ENCODE data around the gene OR9Q1.

OR9Q1 gene

DNA sequence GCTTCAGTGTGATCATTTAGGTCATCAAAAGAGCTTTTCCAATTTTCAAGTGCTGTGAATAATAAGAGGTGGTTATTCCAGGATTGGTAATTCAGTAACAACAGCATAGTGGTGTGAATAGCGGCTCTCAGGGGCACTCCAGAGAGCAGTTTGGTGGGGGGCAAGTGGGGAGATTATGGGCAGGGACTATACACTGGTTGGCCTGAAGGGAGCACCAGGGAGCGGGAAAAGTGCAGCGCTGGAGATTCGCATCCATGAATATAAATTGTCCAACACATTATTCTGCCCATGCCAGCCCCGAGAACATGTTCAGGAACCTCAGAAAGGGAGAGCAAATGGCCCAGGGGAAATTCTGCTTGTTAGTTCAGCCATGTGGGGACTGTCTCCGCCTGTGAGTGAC lies 45.0 kb downstream of the OR9Q1 start:
- DNase-seq (ENCODE audit: extremely low spot score) = no peak
- ChIA-PET CTCF (no interaction called here), POLR2A (no interaction called here)
- no peak for TF ChIP-seq FOXK2 (IDR thresholded peaks at IDR 0.05)
- TF ChIP-seq ARNT (IDR thresholded peaks at IDR 0.05) = no peak
- no peak for TF ChIP-seq SUZ12 (IDR thresholded peaks at IDR 0.05)
- TF ChIP-seq CTBP1 (IDR thresholded peaks at IDR 0.05; ENCODE audit: borderline replicate concordance) = no peak
- TF ChIP-seq L3MBTL2 (conservative IDR thresholded peaks at IDR 0.05) = no peak
- no peak for TF ChIP-seq ZNF384 (IDR thresholded peaks at IDR 0.05)
- TF ChIP-seq FOXM1 (IDR thresholded peaks at IDR 0.05; ENCODE audit: borderline replicate concordance) = no peak
- TF ChIP-seq NFRKB (IDR thresholded peaks at IDR 0.05) = no peak

DNA sequence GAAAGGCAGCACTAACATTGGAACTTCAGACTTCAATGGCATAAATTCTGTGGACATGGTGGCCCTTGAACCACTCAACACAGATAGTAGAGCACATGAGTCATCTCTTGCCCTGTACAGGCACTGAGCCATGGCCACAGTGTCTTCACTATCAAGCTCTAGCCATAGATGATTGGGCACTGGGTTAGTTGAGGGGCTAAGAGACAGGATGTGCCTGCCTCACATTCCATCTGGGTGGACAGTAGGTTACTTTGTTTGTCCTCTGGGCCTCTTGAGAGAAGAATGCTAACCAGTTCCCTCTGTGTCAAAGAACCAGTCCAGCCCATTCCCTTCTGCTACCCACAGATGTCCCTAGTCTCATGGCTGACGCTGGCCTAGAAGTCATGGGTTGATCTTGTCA lies 46.9 kb downstream of the OR9Q1 start:
- POLR2A ChIA-PET = no interaction called here
- CTCF ChIA-PET = no interaction called here

DNA sequence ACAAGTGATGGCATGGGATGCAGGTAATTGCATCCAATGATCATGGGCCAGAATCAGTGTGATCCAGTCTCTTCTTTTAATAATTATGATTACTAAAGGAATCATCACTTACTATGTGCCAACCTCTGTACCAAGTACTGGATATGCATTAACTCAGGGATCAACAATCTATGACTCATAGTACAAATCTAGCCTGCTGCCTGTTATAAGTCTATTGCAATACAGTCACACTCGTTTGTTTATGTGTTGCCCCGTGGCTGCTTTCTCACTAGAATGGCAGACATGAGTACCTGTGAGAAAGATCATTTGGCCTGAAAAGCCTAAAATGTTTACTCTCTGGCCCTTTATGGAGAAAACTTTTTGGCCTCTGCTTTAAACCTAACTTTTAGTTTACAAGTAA lies 52.1 kb downstream of the OR9Q1 start:
- no peak for DNase-seq (ENCODE audit: extremely low spot score)
- TF ChIP-seq L3MBTL2 (conservative IDR thresholded peaks at IDR 0.05) = no peak
- CTCF ChIA-PET = no interaction called here
- POLR2A ChIA-PET = no interaction called here

More for the DNA sequence above, 46.9 kb downstream of the OR9Q1 start:
- DNase-seq (ENCODE audit: extremely low spot score) = no peak
- no peak for TF ChIP-seq BHLHE40 (IDR thresholded peaks at IDR 0.05; ENCODE audit: borderline replicate concordance)
- no peak for TF ChIP-seq ARNT (IDR thresholded peaks at IDR 0.05)
- no peak for TF ChIP-seq FOXM1 (IDR thresholded peaks at IDR 0.05; ENCODE audit: borderline replicate concordance)
- no peak for TF ChIP-seq SUZ12 (IDR thresholded peaks at IDR 0.05)
- TF ChIP-seq TARDBP (IDR thresholded peaks at IDR 0.05) = no peak
- no peak for TF ChIP-seq SP1 (IDR thresholded peaks at IDR 0.05)
- TF ChIP-seq FOXA1 (IDR thresholded peaks at IDR 0.05) = no peak
- TF ChIP-seq LEF1 (IDR thresholded peaks at IDR 0.05; ENCODE audit: borderline replicate concordance) = no peak
- no peak for TF ChIP-seq L3MBTL2 (conservative IDR thresholded peaks at IDR 0.05)
- no peak for TF ChIP-seq CTBP1 (IDR thresholded peaks at IDR 0.05; ENCODE audit: borderline replicate concordance)
- TF ChIP-seq ELF4 (IDR thresholded peaks at IDR 0.05) = no peak
- TF ChIP-seq, protein P1, sequence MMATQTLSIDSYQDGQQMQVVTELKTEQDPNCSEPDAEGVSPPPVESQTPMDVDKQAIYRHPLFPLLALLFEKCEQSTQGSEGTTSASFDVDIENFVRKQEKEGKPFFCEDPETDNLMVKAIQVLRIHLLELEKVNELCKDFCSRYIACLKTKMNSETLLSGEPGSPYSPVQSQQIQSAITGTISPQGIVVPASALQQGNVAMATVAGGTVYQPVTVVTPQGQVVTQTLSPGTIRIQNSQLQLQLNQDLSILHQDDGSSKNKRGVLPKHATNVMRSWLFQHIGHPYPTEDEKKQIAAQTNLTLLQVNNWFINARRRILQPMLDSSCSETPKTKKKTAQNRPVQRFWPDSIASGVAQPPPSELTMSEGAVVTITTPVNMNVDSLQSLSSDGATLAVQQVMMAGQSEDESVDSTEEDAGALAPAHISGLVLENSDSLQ (IDR thresholded peaks at IDR 0.05) = no peak
- TF ChIP-seq FOXK2 (IDR thresholded peaks at IDR 0.05) = no peak
- no peak for TF ChIP-seq NFRKB (IDR thresholded peaks at IDR 0.05)
- TF ChIP-seq ZNF384 (IDR thresholded peaks at IDR 0.05) = no peak
- no peak for TF ChIP-seq HDGF (IDR thresholded peaks at IDR 0.05; ENCODE audit: borderline replicate concordance)

DNA sequence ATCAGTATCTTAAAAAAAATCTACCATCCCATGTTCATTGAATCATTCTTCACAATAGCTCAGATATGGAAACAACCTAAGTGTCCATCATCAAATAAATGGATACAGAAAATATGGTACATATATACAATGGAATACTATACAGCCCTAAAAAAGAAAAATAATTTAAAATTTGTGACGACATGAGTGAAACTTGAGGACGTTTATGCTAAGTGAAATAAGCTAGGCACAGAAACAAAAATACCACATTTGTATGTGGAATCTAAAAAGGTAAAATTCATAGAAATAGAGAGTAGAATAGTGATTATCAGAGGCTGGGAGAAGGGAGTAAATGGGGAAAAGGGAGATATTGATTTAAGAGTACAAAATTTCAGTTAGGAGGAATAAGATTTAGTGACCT lies 62.8 kb downstream of the OR9Q1 start:
- ChIA-PET CTCF (no interaction called here), POLR2A (no interaction called here)
- DNase-seq (ENCODE audit: extremely low spot score) = no peak
- TF ChIP-seq BHLHE40 (IDR thresholded peaks at IDR 0.05; ENCODE audit: borderline replicate concordance) (no peak), SP1 (IDR thresholded peaks at IDR 0.05) (no peak), HDGF (IDR thresholded peaks at IDR 0.05; ENCODE audit: borderline replicate concordance) (no peak), LEF1 (IDR thresholded peaks at IDR 0.05; ENCODE audit: borderline replicate concordance) (no peak), NFRKB (IDR thresholded peaks at IDR 0.05) (no peak)

DNA sequence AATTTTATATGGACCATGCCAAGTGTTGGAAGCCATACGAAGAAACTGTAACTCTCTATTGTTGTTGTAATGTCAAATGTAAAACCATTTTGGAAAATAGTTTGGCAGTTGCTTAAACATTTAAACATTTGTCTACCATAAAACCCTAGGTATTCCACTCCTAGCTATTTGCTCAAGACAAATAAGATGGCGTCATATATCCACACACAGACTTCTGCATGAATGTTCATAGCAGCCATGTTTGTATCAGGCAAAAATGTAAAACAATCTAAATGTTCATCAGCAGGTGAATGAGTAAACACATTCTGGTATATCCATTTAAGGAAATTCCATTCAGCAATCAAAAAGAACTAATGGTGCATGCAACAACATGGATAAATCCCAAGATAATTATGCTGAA lies 73.8 kb downstream of the OR9Q1 start:
- no peak for TF ChIP-seq BHLHE40 (IDR thresholded peaks at IDR 0.05; ENCODE audit: borderline replicate concordance)
- TF ChIP-seq TARDBP (IDR thresholded peaks at IDR 0.05) = no peak
- TF ChIP-seq L3MBTL2 (conservative IDR thresholded peaks at IDR 0.05) = no peak
- TF ChIP-seq LEF1 (IDR thresholded peaks at IDR 0.05; ENCODE audit: borderline replicate concordance) = no peak
- TF ChIP-seq, protein P1 (IDR thresholded peaks at IDR 0.05) = no peak
- TF ChIP-seq ARNT (IDR thresholded peaks at IDR 0.05) = no peak
- TF ChIP-seq ZNF384 (IDR thresholded peaks at IDR 0.05) = no peak
- TF ChIP-seq HDGF (IDR thresholded peaks at IDR 0.05; ENCODE audit: borderline replicate concordance) = no peak
- TF ChIP-seq CTBP1 (IDR thresholded peaks at IDR 0.05; ENCODE audit: borderline replicate concordance) = no peak
- no peak for TF ChIP-seq SP1 (IDR thresholded peaks at IDR 0.05)
- no peak for TF ChIP-seq FOXK2 (IDR thresholded peaks at IDR 0.05)
- no peak for TF ChIP-seq FOXM1 (IDR thresholded peaks at IDR 0.05; ENCODE audit: borderline replicate concordance)
- no peak for TF ChIP-seq ELF4 (IDR thresholded peaks at IDR 0.05)
- no peak for TF ChIP-seq SUZ12 (IDR thresholded peaks at IDR 0.05)
- TF ChIP-seq FOXA1 (IDR thresholded peaks at IDR 0.05) = no peak
- no peak for TF ChIP-seq NFRKB (IDR thresholded peaks at IDR 0.05)
- POLR2A ChIA-PET = no interaction called here
- DNase-seq (ENCODE audit: extremely low spot score) = no peak
- CTCF ChIA-PET = no interaction called here

DNA sequence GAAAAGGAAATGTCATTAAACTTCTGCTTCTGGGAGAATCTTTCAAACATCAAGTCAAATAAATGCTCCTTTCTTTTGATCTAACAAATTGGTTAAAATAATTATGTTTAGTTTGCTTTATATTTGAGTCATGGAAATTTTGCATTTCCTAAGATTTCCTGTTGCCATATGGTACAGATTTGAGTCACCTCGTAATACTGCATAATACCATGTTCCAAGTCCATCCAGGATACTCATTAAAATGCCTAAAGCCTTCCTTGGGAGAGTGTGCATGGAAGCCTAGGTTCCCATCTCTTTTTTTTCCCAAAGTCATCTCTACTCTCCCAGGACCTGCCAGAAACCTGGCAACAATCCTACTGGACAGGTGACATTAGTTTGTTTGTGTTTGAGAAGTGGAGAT lies 97.4 kb downstream of the OR9Q1 start:
- DNase-seq (ENCODE audit: extremely low spot score) = no peak
- ChIA-PET POLR2A (no interaction called here), CTCF (no interaction called here)
- TF ChIP-seq FOXM1 (IDR thresholded peaks at IDR 0.05; ENCODE audit: borderline replicate concordance) (no peak), LEF1 (IDR thresholded peaks at IDR 0.05; ENCODE audit: borderline replicate concordance) (no peak), FOXK2 (IDR thresholded peaks at IDR 0.05) (no peak), SUZ12 (IDR thresholded peaks at IDR 0.05) (no peak), TARDBP (IDR thresholded peaks at IDR 0.05) (no peak), NFRKB (IDR thresholded peaks at IDR 0.05) (no peak), BHLHE40 (IDR thresholded peaks at IDR 0.05; ENCODE audit: borderline replicate concordance) (no peak), ELF4 (IDR thresholded peaks at IDR 0.05) (no peak), ZNF384 (IDR thresholded peaks at IDR 0.05) (no peak), SP1 (IDR thresholded peaks at IDR 0.05) (no peak), L3MBTL2 (conservative IDR thresholded peaks at IDR 0.05) (no peak), FOXA1 (IDR thresholded peaks at IDR 0.05) (no peak), HDGF (IDR thresholded peaks at IDR 0.05; ENCODE audit: borderline replicate concordance) (no peak), CTBP1 (IDR thresholded peaks at IDR 0.05; ENCODE audit: borderline replicate concordance) (no peak), ARNT (IDR thresholded peaks at IDR 0.05) (no peak)
- TF ChIP-seq, protein P1 (IDR thresholded peaks at IDR 0.05) = no peak

DNA sequence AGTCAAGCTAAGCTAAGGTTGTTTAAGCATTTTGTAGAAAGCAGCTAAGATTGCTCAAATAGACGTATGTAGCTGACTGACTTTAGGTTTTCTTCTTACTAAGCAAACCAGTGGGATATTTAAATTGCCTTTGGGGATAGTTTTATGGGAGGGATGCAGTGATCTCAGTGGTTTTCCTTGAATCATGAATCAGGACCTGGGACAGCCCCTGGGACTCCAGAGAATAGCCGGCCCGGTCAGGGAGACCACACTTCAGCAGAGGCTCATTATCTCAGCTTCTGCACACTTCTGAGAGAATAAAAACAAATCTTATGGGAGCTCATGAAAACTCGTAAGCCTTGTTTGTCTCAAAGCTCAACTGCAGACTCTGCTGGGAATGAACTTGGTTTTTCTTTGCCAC lies 101.8 kb downstream of the OR9Q1 start, which contains the start of gene OR9I1:
Gene OR9I1 (minus strand): TSS at position 62 of the 400 bp plus-strand sequence. CDS start 6,086 bp downstream, outside the sequence.
- TF ChIP-seq LEF1 (IDR thresholded peaks at IDR 0.05; ENCODE audit: borderline replicate concordance) (no peak), TARDBP (IDR thresholded peaks at IDR 0.05) (no peak), NFRKB (IDR thresholded peaks at IDR 0.05) (no peak), FOXA1 (IDR thresholded peaks at IDR 0.05) (no peak), FOXM1 (IDR thresholded peaks at IDR 0.05; ENCODE audit: borderline replicate concordance) (no peak), SP1 (IDR thresholded peaks at IDR 0.05) (no peak), FOXK2 (IDR thresholded peaks at IDR 0.05) (no peak), ELF4 (IDR thresholded peaks at IDR 0.05) (no peak), SUZ12 (IDR thresholded peaks at IDR 0.05) (no peak), ZNF384 (IDR thresholded peaks at IDR 0.05) (no peak), BHLHE40 (IDR thresholded peaks at IDR 0.05; ENCODE audit: borderline replicate concordance) (no peak), L3MBTL2 (conservative IDR thresholded peaks at IDR 0.05) (no peak), CTBP1 (IDR thresholded peaks at IDR 0.05; ENCODE audit: borderline replicate concordance) (no peak), HDGF (IDR thresholded peaks at IDR 0.05; ENCODE audit: borderline replicate concordance) (no peak), ARNT (IDR thresholded peaks at IDR 0.05) (no peak)
- TF ChIP-seq, protein P1 (IDR thresholded peaks at IDR 0.05) = no peak
- ChIA-PET CTCF (no interaction called here), POLR2A (no interaction called here)
- DNase-seq (ENCODE audit: extremely low spot score) = no peak

Measured in HEK293T (cell line).